GM19438 (cell line): Measurements from ENCODE around the gene CCDC69.
"Not testable (repeated sequence)": the region's sequence is repeated elsewhere in the genome, so short reads cannot be mapped to it uniquely, and the experiment has no call there.

ENCODE experiments used
- ATAC-seq: cut with Tn5 transposase; IDR thresholded peaks from one replicate; pipeline ENCODE4 v1.9.1; 2021; ENCODE audit warnings: low read depth; ENCODE audit not compliant: unreplicated experiment

Gene CCDC69

DNA sequence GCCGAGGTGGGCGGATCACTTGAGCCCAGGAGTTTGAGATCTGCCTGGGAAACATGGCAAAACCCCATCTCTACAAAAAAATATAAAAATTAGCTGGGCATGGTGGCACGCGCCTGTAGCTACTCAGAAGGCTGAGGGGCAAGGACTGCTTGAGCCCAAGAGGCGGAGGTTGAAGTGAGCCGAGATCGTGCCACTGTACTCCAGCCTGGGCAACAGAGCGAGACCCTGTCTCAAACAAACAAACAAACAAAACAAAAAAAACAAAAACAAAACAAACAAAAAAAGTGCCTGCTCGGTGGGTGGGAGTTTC, 26.6 kb downstream of the CCDC69 start:
- ATAC-seq = not testable (repeated sequence)

DNA sequence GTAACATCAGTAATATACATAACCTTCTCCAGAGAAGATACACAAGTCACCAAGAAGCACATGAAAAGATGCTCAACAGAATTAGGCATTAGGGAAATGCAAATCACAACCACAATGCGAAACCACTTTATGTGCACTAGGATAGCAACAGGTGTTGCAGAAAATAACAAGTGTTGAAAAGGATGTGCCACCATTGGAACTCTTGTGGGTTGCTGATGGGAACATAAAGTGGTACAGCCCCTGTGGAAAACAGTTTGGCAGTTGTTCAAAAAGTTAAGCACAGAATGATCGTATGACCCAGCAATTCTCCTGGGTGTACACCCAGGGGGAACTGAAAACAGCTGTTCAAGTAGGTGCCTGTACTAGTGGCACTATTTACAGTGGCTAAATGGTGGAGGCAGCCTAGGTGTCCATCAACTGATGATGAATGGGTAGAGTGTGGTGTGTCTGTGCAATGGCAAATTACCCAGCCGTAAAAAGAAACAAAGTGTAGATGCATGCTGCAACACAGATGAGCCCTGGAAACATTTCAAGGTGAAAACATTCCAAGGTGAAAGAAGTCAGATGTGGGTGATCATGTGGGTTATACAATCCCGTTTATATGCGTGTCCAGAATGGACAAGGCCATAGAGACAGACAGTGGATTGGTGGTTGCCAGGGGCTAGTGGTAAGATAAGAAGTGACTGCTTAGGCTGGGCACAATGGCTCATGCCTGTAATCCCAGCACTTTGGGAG, 27.2 kb downstream of the CCDC69 start:
- peak; percentile 92 for ATAC-seq

DNA sequence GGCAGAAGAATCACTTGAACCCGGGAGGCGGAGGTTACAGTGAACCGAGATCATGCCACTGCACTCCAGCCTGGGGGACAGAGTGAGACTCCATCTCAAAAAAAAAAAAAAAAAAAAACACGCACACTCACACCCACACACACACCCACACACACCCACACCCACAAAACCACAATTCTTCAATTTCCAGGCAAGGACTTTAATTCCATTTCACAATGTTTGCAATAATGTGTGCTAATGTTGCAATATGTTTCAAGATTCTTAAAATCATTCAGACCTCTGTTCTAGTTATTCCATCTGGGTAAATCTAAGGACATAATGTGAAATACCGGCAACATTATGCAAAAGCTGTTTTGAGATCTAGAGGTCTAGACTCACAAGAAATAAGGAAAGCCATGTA, 28.3 kb downstream of the CCDC69 start:
- ATAC-seq = no peak

DNA sequence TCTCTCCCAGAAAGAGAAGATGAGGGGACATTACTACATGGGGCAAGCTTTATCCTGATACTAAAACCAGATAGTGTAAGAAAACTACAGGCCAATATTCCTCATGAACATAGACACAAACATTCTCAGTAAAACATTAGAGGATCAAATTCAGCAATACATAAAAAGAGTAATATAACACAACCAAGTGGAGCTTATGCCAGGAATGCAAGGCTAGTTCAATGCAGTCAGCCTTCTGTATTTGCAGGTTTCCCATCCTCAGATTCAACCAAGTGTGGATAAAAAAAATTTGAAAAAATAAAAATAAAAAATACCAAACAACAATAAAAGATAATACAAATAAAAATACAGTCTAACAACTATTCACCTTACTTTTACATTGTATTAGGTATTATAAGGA, 31.3 kb downstream of the CCDC69 start:
- ATAC-seq = no peak

DNA sequence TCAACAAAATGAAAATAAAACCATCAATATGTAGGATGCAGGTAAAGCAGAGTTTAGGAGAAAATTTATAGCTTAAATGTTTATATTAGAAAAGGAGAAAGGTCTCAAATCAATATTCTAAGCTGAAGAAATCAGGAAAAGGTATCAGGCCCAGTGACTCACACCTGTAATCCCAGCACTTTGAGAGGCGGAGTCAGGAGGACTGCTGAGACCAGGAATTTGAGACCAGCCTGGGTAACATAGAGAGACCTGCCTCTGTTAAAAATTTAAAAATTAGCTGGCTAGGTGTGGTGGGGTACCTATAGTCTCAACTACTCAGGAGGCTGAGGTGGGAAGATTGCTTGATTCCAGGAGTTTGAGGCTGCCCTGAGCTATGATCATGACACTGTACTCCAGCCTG, 32.2 kb downstream of the CCDC69 start:
- ATAC-seq = no peak

DNA sequence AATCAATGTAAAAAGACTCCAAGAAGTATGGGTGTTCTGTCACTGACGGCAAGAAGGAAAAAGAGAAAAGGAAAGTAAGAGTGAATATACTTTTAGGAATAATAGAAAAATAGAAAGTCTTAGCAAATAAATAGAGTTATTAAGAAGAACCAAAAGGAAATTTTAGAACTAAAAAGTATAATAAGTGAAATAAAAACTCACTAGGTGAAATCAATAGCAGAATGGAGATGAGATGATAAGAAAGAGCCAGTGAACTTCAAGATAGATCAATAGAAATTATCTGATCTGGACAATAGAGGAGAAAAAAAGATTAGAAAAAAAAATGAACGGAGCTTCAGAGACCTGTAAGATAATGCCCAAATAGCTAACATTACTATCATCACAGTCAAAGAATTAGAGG, 34.7 kb downstream of the CCDC69 start:
- ATAC-seq = no peak

DNA sequence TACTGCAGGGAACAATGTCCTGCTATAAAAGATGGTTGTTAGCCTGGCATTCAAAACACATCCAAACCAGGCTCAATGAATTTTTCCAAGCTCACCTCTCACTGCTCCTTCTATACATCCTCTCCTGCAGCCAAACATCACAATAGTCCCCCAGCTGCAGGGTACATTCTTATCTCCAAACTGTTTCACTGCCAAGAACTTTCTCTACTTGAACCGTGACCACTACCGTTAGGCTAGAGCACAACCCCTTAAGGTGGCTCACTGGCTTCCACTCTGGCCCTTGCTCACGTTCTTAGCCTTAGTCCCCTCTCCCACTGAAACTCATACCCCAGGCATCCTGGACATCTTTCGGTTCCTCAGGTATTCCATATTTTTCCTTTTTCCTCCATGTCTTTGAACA, 37.4 kb downstream of the CCDC69 start:
- no peak for ATAC-seq

DNA sequence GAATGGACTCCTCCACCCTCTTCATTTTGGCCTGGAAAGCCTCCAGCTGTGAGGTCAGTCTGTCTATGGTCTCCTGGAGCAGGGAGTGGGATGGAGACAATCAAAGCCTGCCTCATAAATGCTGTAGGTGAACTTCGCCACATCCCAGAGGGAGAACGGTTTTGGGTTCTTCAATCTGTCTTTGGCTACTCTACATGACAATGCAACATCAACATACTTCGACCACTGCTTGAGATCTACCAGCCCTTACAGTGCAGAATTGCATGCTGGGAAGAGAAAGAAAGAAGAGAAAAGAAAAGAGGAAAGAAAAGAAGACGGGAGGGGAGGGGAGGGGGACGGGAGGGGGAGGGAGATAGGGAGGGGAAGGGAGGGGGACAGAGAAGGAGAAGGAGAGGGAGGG, 37.8 kb downstream of the CCDC69 start:
- ATAC-seq = no peak

DNA sequence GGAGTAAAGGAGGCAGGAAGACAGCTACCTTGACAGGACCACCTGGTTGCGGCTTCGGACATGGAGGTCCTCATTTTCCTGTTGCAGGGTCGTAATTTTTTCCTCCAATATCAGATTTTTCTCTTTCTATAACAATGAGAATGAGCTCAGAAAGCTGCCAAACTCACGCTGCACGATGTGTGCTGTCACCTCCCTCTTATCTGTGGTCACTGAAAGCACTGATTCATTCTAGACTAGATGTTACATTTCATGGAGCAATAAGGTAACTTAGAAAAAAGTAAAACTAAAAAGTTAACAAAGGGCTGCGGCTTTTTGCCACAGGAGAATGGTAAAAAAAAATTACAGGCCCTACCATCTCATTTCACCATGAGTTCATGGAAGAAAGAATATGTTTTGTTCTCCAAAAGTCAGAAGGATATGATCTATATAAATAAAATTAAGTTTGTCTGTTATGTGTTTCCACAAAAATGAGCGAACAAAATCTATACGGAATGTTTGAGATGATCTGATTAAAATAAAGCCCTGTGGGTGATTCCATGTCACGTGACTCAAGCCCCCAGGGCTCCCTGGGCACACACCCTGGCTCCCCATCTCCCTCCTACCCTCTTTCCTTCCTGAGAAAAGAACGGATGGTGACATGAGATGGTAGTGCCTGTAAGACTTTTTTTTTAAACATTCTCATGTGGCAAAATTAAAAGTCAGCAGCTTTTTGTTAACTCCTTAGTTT, 39.4 kb downstream of the CCDC69 start:
- no peak for ATAC-seq

DNA sequence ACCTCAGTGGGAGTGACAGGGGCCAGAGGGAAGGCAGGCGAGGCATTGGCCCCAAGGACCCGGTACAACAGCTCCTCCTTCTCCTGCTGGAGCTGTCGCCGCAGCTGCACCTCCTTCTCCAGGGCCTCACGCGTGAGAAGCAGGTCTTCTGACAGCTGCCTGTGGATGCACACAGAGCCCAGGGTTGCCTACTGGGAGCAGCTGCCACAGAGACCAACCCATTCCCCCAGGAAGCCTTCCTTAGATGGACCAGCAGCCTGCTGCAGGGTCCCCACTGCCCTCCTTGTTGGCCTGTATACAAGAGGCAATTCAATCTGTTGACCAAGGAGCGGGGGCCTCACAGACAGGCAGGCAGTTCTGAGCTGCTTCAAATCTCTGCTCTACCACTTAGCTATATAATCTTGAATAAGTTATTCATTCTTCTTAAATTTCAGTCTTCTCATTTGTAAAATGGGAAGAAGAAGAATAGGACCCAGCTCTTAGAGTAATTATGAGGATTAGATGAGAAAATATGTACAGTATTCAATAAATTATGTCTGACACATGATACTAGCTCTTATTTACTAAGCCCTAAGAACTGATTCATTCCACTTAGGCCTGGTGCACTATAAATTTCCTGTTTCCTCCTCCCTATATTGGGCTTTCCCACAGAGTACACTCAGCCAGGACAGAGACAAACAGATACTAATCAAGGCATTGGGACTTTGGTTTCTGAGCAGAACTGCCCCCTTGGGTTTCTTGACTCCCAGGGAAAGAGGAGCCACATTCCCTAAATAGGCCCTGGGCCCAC, 40.2 kb downstream of the CCDC69 start:
- no peak for ATAC-seq

DNA sequence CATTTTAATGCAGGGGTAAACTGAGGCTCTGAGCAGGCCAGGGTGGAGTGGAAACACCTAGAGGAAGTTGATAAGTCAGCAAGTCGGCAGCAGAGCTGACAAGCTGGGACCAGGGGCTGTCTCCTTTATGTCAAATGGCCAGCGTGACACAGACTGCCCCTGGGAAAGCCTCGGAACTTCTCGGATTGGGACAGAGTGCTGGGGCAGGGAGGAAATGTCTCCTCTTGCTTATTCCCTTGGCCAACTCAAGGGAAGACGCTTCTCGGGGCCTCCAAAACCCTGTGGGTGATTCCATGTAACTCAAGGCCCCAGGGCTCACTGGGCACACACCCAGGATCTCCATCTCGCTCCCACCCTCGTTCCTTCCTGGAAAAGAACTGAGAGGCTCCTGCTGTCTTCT, 40.9 kb downstream of the CCDC69 start:
- ATAC-seq = no peak

DNA sequence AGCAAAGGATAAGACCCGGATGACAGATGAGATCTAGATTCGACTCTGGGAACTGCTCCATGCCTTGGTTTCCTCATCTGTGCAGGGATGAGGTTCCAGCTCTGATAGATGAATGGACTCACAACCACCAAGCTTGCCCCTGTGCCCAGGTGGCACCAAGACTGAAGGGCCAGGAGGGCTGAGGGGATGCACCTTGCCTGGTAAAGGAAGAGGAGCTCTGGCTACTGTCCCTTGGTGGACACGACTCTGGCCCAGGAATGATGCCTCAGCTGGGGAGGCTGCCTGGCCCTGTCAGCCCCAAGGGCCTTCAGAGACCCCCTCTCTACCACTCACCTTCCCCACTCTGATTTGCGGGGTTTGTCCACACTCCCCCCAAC, 41.4 kb downstream of the CCDC69 start:
- ATAC-seq = no peak

DNA sequence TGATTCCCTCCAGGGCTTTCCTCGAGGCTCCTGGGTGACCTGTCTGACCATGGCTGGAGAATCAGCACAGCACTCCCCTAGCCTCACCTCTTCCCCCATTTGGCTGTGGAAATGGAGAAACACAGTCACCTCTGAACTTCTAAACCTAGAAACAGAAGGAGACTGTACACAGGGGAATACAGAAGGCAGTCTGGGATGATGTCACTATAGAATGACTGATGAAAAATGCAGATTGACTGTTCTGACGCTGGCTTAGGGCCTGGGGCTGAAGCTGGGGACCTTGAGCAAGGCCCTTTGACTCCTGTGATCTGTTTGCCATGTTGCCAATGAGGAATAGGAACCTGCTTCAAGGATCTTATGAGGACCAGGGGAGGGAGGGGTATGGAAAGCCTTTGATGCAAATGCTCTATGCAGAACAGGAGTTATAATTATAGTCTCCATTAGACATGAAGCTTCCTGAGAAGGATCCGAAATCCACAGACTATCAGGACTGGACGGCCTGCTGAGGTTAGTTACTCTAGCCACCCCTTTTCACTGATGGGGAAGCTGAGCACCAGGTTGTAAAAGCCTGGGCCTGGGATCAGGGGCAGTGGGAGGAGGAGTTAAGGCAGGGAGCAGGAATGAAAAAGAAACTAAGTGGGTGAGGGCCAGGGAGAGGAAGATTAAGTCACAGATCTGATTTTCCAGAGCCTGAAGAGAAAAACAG, 41.9 kb downstream of the CCDC69 start:
- ATAC-seq = no peak

DNA sequence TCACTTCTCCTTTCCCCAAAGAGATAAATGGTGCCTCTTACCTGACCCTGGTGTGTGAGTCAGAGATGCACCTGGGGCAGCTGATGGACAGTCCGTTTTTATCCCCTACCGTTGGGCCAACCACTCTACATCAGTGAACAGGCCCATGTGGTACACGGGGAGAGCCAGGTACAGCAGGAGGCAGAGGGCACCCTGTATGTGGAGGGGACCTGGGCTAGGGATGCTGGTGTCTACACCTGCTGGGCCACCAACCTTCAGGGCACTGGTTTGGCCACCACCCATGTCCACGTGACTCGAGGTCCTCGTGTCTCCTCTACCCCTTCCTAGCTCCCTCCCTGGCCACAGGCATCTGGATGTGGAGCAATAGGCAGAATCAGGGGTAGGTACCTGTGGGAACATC, 43.6 kb downstream of the CCDC69 start:
- no peak for ATAC-seq

DNA sequence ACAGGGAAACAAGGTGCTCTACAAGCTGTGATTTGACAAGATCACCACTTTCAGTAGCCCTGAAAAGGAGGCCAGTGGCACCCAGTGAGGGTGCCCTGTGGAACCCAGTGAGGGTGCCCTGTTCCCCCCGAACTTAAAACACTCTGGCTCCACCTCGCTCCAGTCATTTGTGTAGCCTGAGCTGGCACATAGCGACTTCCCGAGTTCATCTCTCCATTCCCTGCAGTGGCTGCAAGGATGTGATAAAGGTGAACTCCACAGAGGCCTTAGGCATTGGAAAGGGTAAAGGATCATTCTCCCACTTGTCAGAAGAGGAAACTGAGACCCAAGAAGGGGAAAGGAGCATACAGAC, 44.4 kb downstream of the CCDC69 start:
- ATAC-seq = no peak

DNA sequence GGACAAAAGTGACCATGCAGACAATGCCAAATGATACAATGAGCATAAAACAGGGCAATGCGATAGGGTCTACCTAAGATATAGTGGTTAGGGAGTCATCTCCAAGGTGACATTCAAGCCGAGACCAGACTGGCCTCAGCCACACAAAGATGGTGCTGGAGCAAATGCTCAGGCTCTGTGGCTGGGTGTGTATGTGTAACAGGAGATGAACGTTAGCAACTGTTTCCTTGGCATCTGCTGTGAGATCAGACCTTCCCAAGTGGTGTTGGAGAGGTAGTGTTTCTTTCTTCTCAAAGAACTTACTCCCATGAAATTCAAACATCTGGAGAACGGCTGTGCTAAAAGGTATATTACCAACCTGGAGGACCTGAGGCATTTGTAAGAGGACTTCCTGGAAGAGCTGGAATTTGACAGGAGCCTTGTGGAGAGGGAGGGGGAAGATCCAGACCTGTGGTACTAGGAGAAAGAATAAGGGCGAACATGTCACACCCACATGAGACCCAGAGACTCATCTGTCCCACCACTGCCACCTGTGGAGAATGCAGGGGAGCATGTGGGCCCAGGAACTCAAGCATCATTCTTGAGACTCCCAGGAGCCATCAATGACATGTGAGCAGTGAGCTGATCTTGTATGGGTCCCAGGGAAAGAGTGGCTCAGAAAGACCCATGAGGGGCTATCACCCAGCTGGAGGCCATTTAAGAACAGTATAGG, 45.0 kb downstream of the CCDC69 start:
- ATAC-seq = no peak

DNA sequence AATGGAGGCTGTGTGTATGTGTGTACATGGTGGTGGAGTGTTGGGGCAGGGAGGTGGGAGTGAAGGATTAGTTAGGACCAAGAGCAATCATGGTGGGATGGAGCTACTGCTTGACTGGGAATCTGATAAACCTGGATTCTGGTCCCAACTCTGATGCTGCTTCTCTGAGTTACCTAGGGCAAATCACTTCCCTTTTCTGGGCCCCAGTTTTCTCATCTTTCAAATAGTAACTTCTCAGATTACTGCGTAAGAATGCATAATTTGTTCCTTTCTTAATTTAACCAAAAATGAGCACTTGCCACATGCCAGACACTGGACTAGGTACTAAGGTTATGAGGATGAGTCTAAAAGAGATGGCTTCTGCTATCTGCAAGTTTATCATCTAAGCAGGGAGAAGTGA, 45.5 kb downstream of the CCDC69 start:
- ATAC-seq = no peak

DNA sequence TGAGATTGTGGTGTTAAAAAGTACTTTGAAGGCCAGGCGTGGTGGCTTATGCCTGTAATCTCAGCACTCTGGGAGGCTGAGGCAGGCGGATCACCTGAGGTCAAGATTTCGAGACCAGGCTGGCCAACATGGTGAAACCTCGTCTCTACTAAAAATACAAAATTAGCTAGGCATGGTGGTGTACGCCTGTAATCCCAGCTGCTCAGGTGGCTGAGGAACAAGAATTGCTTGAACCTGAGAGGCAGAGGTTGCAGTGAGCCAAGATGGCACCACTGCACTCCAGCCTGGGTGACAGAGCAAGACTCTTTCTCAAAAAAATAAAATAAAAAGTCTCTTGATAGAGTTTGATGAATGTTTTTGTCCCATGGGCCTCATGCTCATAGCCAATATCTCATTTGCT, 47.6 kb downstream of the CCDC69 start:
- not testable (repeated sequence) for ATAC-seq

DNA sequence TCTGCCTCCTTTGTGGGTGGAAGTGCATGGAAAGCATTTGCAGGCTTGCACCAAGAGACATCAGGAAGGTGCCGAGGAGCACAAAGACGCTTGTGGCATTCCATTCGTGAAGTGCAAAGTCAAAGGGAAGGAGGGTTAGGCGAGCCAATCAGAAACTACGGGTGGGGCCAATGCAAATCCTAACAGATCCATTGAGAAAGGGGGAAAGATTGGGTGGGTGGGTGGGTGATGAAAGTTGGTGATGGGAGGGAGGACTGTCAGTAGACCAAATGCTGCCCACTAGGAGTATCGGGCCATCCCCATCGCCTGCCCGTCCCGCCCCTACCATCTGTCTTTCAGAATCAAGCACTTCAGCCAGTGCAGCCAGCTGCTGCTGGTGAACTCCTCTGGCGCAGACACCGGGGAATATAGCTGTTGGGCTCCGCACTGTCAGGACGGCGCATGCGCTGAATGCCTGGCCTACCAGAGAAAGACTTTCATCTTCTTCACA, 49.2 kb downstream of the CCDC69 start:
- ATAC-seq = no peak
